Activated T-cell treated with anti-CD3 and anti-CD28 coated beads for 24 hours (primary cell): ENCODE results near the gene COQ5.

Source experiments
- DNase-seq: peaks from one replicate; pipeline ENCODE4 v3.0.0-alpha.2; 2020; ENCODE audit warnings: low read depth

Gene COQ5

GRCh38 chr12:120483621-120484020 is 45.3 kb downstream of the COQ5 start:
- DNase-seq, result no peak

GRCh38 chr12:120481022-120481767 is 47.8 kb downstream of the COQ5 start:
- no peak for DNase-seq

GRCh38 chr12:120480211-120480610 is 48.7 kb downstream of the COQ5 start:
- DNase-seq, result no peak

GRCh38 chr12:120479458-120479857 is 49.5 kb downstream of the COQ5 start:
- no peak for DNase-seq

GRCh38 chr12:120475643-120476042 is 53.3 kb downstream of the COQ5 start:
- no peak for DNase-seq

- no peak for DNase-seq
Observed at GRCh38 chr12:120474616-120474960, 54.4 kb downstream of the COQ5 start.

- DNase-seq, result no peak
Observed at GRCh38 chr12:120473807-120474615, 54.9 kb downstream of the COQ5 start.

- DNase-seq, result no peak
Observed at GRCh38 chr12:120472521-120472920, 56.4 kb downstream of the COQ5 start.

- DNase-seq, result no peak
Observed at GRCh38 chr12:120470150-120470784, 58.7 kb downstream of the COQ5 start.

- DNase-seq, result peak; percentile 95
Observed at GRCh38 chr12:120469450-120470149, 59.4 kb downstream of the COQ5 start, which contains the start of gene SRSF9. TSS of gene SRSF9 (minus strand) at chr12:120469748. CDS start at chr12:120469609, 139 bp downstream.

- no peak for DNase-seq
Observed at GRCh38 chr12:120468821-120469449, 60.0 kb downstream of the COQ5 start.

GRCh38 chr12:120468325-120468820 is 60.6 kb downstream of the COQ5 start:
- no peak for DNase-seq

- no peak for DNase-seq
Observed at GRCh38 chr12:120467439-120467838, 61.5 kb downstream of the COQ5 start.

- no peak for DNase-seq
Observed at GRCh38 chr12:120466560-120467315, 62.2 kb downstream of the COQ5 start.

- no peak for DNase-seq
Observed at GRCh38 chr12:120465756-120466155, 63.2 kb downstream of the COQ5 start.

GRCh38 chr12:120463712-120464111 is 65.2 kb downstream of the COQ5 start:
- no peak for DNase-seq

- no peak for DNase-seq
Observed at GRCh38 chr12:120462099-120462640, 66.8 kb downstream of the COQ5 start.

- no peak for DNase-seq
Observed at GRCh38 chr12:120460157-120460556, 68.8 kb downstream of the COQ5 start.

GRCh38 chr12:120457133-120457532 is 71.8 kb downstream of the COQ5 start:
- no peak for DNase-seq

- DNase-seq, result no peak
Observed at GRCh38 chr12:120455302-120455701, 73.7 kb downstream of the COQ5 start.

GRCh38 chr12:120453977-120454376 is 75.0 kb downstream of the COQ5 start:
- DNase-seq, result no peak
